B cell (primary cell): ENCODE results near the gene MCUB. TPM values are rescaled to one million over a fixed set of nuclear protein-coding genes. Genes with fewer than 3 reads are reported as not detected.

ENCODE experiments used
- ATAC-seq: fragments of 200-7000 bp; cut with Tn5 transposase; one replicate; pipeline ENCODE4 v1.10.0; 2021; ENCODE audit warnings: low read depth, mild to moderate bottlenecking, moderate number of reproducible peaks, moderate library complexity
- CTCF ChIA-PET: fragments of 350-600 bp; sonication (Branson Sonifier 250); formaldehyde crosslinking; loops from one replicate; lab custom pipeline; 2021; ENCODE audit warnings: antibody characterized with exemption, inconsistent platforms; lab: Charles Lee
- POLR2A ChIA-PET: fragments of 350-600 bp; sonication (Branson Sonifier 250); formaldehyde crosslinking; loops from one replicate; lab custom pipeline; 2021; ENCODE audit warnings: antibody characterized with exemption; lab: Charles Lee
- DNase-seq: peaks from one replicate; pipeline ENCODE4 v3.0.0; 2013
- H2AFZ ChIP-seq: 2 replicates; pipeline ENCODE4 v1.6.1; 2012; ENCODE audit warnings: mild to moderate bottlenecking, low read depth, low read length; ENCODE audit not compliant: insufficient read depth, poor library complexity, severe bottlenecking
- H3K27ac ChIP-seq, 2 donors: 1 replicate in 1 of 2; 2 replicates in 1 of 2; pipeline ENCODE4 v1.5.1; 2012 to 2013; ENCODE audit warnings: low read length in 2 of 2, mild to moderate bottlenecking in 2 of 2, moderate library complexity in 1 of 2
- H3K27me3 ChIP-seq, 4 experiments: fragments of 200-600 bp in 1 of 4; sonication (generic) in 1 of 4; replicated peaks in 1 of 4; 1 replicate in 2 of 4; 2 replicates in 2 of 4; pipeline versions ENCODE4 v1.6.1 to v1.7.0; 2013 to 2016; ENCODE audit warnings: low read length in 3 of 4, mild to moderate bottlenecking in 2 of 4, mixed read lengths in 1 of 4, moderate library complexity in 1 of 4; ENCODE audit not compliant: insufficient read depth in 4 of 4, control insufficient read depth in 3 of 4; ENCODE audit errors: control extremely low read depth in 1 of 4
- H3K36me3 ChIP-seq, 2 experiments: replicated peaks in 1 of 2; 1 replicate in 1 of 2; 2 replicates in 1 of 2; pipeline versions ENCODE4 v1.6.1 to v1.7.1; 2013; ENCODE audit warnings: low read length in 1 of 2; ENCODE audit not compliant: insufficient read depth in 2 of 2, control insufficient read depth in 1 of 2; ENCODE audit errors: control extremely low read depth in 1 of 2, extremely low read depth in 1 of 2
- H3K4me1 ChIP-seq, 2 donors: fragments of 200-600 bp in 1 of 2; sonication (generic) in 1 of 2; 1 replicate in 1 of 2; 2 replicates in 1 of 2; pipeline versions ENCODE4 v1.5.1 to v1.6.1; 2013 to 2017; ENCODE audit warnings: low read length in 2 of 2; ENCODE audit not compliant: control insufficient read depth in 2 of 2, insufficient read depth in 2 of 2
- H3K4me2 ChIP-seq: replicated peaks from 2 replicates; pipeline ENCODE3; 2012; ENCODE audit warnings: mild to moderate bottlenecking, low read depth, low read length; ENCODE audit not compliant: poor library complexity, severe bottlenecking
- H3K4me3 ChIP-seq, 5 experiments: fragments of 200-600 bp in 1 of 5; sonication (generic) in 1 of 5; 1 replicate in 3 of 5; 2 replicates in 2 of 5; pipeline versions ENCODE4 v1.5.1 to v1.7.0; 2011 to 2016; ENCODE audit warnings: low read length in 4 of 5, mild to moderate bottlenecking in 4 of 5, low read depth in 2 of 5, control low read depth in 1 of 5, moderate library complexity in 1 of 5; ENCODE audit not compliant: insufficient read depth in 1 of 5; ENCODE audit errors: control extremely low read depth in 1 of 5, extremely low read depth in 1 of 5
- H3K79me2 ChIP-seq: fragments of 200-600 bp; sonication (generic); one replicate; pipeline ENCODE4 v1.6.0; 2016; ENCODE audit warnings: low read length; ENCODE audit not compliant: control insufficient read depth, insufficient read depth
- H3K9ac ChIP-seq: fragments of 200-600 bp; sonication (generic); 2 replicates; pipeline ENCODE4 v1.6.1; 2017; ENCODE audit warnings: mild to moderate bottlenecking, low read length, moderate library complexity
- H3K9me3 ChIP-seq, 3 donors: one replicate each; pipeline versions ENCODE4 v1.6.1 to v1.7.1; 2013; ENCODE audit warnings: low read length in 2 of 3; ENCODE audit not compliant: control insufficient read depth in 2 of 3, insufficient read depth in 1 of 3; ENCODE audit errors: control extremely low read depth in 1 of 3
- H4K20me1 ChIP-seq: 2 replicates; pipeline ENCODE4 v1.6.0; 2012; ENCODE audit warnings: mild to moderate bottlenecking, low read length; ENCODE audit not compliant: insufficient read depth, control insufficient read depth, poor library complexity, severe bottlenecking
- H3K27ac Mint-ChIP-seq: one replicate; pipeline ENCODE4 v1.8.0; 2021; ENCODE audit warnings: mixed read lengths
- H3K27me3 Mint-ChIP-seq: one replicate; pipeline ENCODE4 v1.8.0; 2021; ENCODE audit warnings: mixed read lengths
- H3K4me1 Mint-ChIP-seq: one replicate; pipeline ENCODE4 v1.8.0; 2021; ENCODE audit warnings: mixed read lengths
- H3K4me3 Mint-ChIP-seq: one replicate; pipeline ENCODE4 v1.8.0; 2021; ENCODE audit warnings: mixed read lengths
- H3K9me3 Mint-ChIP-seq: one replicate; pipeline ENCODE4 v1.8.0; 2022; ENCODE audit warnings: mixed read lengths; ENCODE audit not compliant: insufficient read depth
- CTCF ChIP-seq: fragments of 200-600 bp; IDR thresholded peaks from one replicate; pipeline ENCODE4 v1.8.0; 2022; ENCODE audit warnings: antibody characterized with exemption, mild to moderate bottlenecking
- EZH2 ChIP-seq: IDR thresholded peaks from 2 replicates; pipeline ENCODE4 v1.6.1; 2012; ENCODE audit warnings: borderline replicate concordance, low read depth, mild to moderate bottlenecking, moderate library complexity, low read length; ENCODE audit not compliant: insufficient read depth, poor library complexity, severe bottlenecking
- WGBS: methylation state at CpG from one replicate; pipeline ENCODE4 v1.1.5; 2013; ENCODE audit warnings: missing lambda C conversion rate; ENCODE audit not compliant: insufficient coverage; 5-methylcytosine and 5-hydroxymethylcytosine counted together
- intact Hi-C: fragments of 100-400 bp; cut with micrococcal nuclease; formaldehyde crosslinking; loops from one replicate; pipeline ENCODE4 v1.10.0; 2022
- polyA plus RNA-seq: library from polyadenylated mRNA; depleted of rRNA; stranded (reverse); fragments of >200 nt; gene quantifications from 2 replicates; pipeline ENCODE4 v1.2.3, GENCODE V29; 2012
- total RNA-seq, 2 donors: library from RNA; stranded (reverse); fragments of 120-200 nt in 1 of 2; gene quantifications; 1 replicate in 1 of 2; 2 replicates in 1 of 2; pipeline versions ENCODE4 v1.2.3 to v1.2.4, GENCODE V29; 2013 to 2022

MCUB gene
- total and polyA plus RNA-seq, 2 donors (not counting 1 experiment from before 2014, with no cell fraction given): 59.3 to 114 TPM

- Mint-ChIP-seq H3K27me3 (no peaks in the 10 kb centered on the region), H3K4me1 (peaks cover 57% of the 10 kb centered on the region), H3K9me3 (no peaks in the 10 kb centered on the region), H3K27ac (peak overlapping the region; percentile 3), H3K4me3 (peak overlapping the region; percentile 49)
- peaks cover 60% of the 10 kb centered on the region for H4K20me1 ChIP-seq
- H3K4me3 ChIP-seq: no peak overlapping the region
- DNase-seq: no peak
- POLR2A ChIA-PET: no interaction called here
- ATAC-seq: no peak
- intact Hi-C loops: loop anchor here (5.0 to 10.0 kb wide), 2 partner anchors 52 to 635 kb away; partner anchors contain the start of gene ELOVL6
- no peak overlapping the region for H3K27ac ChIP-seq
- peaks cover 0 to 7% (median 0%) of the 10 kb centered on the region in 3 donors for H3K9me3 ChIP-seq
- peaks cover 22 to 29% of the 10 kb centered on the region in 2 donors for H3K4me1 ChIP-seq
- no peak for TF ChIP-seq CTCF
- TF ChIP-seq EZH2: no peak
- H2AFZ ChIP-seq: no peak overlapping the region
- H3K79me2 ChIP-seq: peaks cover 78% of the 10 kb centered on the region
- peak overlapping the region; percentile 86 for H3K4me2 ChIP-seq
- WGBS: 96% methylated on average over 2 of the region's 6 CpGs
- no peak overlapping the region for H3K9ac ChIP-seq
- H3K36me3 ChIP-seq: no peaks in the 10 kb centered on the region
- CTCF ChIA-PET: interaction anchor here (1.6 kb wide), 1 partner anchor 129 kb away, joined by 4 read pairs; the partner anchor contains the start of gene SEC24B
- H3K27me3 ChIP-seq: no peaks in the 10 kb centered on the region
Measured at GRCh38 chr4:109562457-109563239, 2.6 kb downstream of the MCUB start.

GRCh38 chr4:109571494-109571893 is 11.4 kb downstream of the MCUB start:
- TF ChIP-seq CTCF: no peak
- TF ChIP-seq EZH2: no peak
- H3K4me3 Mint-ChIP-seq: no peak overlapping the region
- ATAC-seq: no peak
- H3K27ac ChIP-seq: no peak overlapping the region
- peaks cover 1 to 2% of the 10 kb centered on the region in 2 experiments for H3K36me3 ChIP-seq
- no peak overlapping the region for H2AFZ ChIP-seq
- ChIA-PET CTCF (interaction anchor here (0.5 kb wide), 1 partner anchor 117 kb away, joined by 3 read pairs; no protein-coding TSS in a partner anchor), POLR2A (no interaction called here)
- peaks cover 8% of the 10 kb centered on the region in 2 donors for H3K4me1 ChIP-seq
- H3K27me3 Mint-ChIP-seq: no peaks in the 10 kb centered on the region
- no peak for DNase-seq
- H3K4me1 Mint-ChIP-seq: peaks cover 54% of the 10 kb centered on the region
- WGBS: 100% methylated on average over 3 of the region's 3 CpGs
- H3K9ac ChIP-seq: no peak overlapping the region
- H3K9me3 ChIP-seq: peaks cover 0 to 5% (median 0%) of the 10 kb centered on the region in 3 donors
- H3K9me3 Mint-ChIP-seq: no peaks in the 10 kb centered on the region
- peaks cover 91% of the 10 kb centered on the region for H4K20me1 ChIP-seq
- no peaks in the 10 kb centered on the region for H3K27me3 ChIP-seq
- intact Hi-C loops: no loop called here
- H3K27ac Mint-ChIP-seq: no peak overlapping the region
- H3K79me2 ChIP-seq: peaks cover 99% of the 10 kb centered on the region
- H3K4me3 ChIP-seq: no peak overlapping the region
- no peak overlapping the region for H3K4me2 ChIP-seq
